ENCODE data around the gene PNPLA8.

PNPLA8 gene

DNA sequence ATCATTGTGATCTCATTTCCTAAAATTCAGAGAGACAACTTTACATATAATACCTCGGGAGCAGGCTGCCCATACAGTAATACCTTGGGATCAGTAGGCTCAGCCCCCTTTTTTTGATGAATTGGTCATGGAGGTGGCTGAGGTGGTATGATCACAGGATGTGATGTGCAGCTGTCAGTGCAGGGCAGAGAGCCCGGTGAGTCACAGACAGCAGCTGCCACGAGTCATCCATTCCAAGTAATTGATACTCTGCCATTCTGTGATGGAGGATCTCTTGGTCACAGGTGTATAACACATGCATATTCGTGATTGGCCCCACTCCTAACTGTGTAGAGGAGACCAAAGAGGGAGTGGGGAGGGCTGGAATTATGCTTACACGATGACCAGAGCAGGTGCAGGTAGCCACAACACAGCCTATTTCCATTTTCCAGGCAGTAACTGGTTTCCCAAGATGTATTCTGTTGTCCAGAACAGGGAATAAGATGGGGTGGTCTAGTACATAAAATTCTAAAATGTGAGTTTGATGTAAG is 83.8 kb downstream of the PNPLA8 start:
- TF ChIP-seq, protein P1, sequence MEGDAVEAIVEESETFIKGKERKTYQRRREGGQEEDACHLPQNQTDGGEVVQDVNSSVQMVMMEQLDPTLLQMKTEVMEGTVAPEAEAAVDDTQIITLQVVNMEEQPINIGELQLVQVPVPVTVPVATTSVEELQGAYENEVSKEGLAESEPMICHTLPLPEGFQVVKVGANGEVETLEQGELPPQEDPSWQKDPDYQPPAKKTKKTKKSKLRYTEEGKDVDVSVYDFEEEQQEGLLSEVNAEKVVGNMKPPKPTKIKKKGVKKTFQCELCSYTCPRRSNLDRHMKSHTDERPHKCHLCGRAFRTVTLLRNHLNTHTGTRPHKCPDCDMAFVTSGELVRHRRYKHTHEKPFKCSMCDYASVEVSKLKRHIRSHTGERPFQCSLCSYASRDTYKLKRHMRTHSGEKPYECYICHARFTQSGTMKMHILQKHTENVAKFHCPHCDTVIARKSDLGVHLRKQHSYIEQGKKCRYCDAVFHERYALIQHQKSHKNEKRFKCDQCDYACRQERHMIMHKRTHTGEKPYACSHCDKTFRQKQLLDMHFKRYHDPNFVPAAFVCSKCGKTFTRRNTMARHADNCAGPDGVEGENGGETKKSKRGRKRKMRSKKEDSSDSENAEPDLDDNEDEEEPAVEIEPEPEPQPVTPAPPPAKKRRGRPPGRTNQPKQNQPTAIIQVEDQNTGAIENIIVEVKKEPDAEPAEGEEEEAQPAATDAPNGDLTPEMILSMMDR (IDR thresholded peaks at IDR 0.05; ENCODE audit: insufficient read depth, low read length, missing control alignments), result no peak
- CTCF ChIA-PET, result interaction anchor here (1.6 kb wide), 1 partner anchor 10 kb away, joined by 6 read pairs; no protein-coding TSS in a partner anchor
- no peak overlapping the region for H3K4me3 ChIP-seq (ENCODE audit: low read depth, low read length)
- DNase-seq (ENCODE audit: low read depth, low spot score), result no peak
- POLR2A ChIA-PET, result no interaction called here

DNA sequence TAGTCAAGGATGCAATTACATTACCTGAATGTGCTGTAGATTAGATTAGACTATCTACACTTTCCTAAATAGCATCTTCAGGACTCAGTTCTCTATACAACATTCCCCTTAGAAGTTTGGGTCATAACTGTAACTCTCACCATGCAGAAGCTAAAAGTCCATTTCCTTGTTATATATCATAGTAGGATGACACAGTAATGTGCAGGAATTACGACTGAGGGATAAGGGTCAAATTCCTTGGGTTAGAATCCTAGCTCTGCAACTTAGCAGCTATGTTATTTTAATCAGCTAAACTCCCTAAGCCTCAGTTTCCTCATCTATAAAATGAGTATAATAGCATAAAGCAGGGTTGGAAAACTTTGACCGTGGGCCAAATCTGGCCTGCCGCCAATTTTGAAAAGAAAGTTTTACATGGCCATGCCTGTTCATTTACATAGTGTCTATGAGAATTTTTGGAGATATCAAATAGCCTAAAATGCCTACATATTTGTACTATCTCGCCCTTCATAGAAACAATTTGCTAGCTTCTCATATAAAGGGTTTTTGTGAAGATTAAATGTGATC is 84.5 kb downstream of the PNPLA8 start:
- POLR2A ChIA-PET, result no interaction called here
- no peak overlapping the region for H3K4me3 ChIP-seq (ENCODE audit: low read depth, low read length)
- TF ChIP-seq, protein P1 (IDR thresholded peaks at IDR 0.05; ENCODE audit: insufficient read depth, low read length, missing control alignments), result no peak
- CTCF ChIA-PET, result interaction anchor here (0.9 to 1.2 kb wide), 2 partner anchors 11 to 260 kb away, joined by 3 read pairs; no protein-coding TSS in a partner anchor
- DNase-seq (ENCODE audit: low read depth, low spot score), result no peak

DNA sequence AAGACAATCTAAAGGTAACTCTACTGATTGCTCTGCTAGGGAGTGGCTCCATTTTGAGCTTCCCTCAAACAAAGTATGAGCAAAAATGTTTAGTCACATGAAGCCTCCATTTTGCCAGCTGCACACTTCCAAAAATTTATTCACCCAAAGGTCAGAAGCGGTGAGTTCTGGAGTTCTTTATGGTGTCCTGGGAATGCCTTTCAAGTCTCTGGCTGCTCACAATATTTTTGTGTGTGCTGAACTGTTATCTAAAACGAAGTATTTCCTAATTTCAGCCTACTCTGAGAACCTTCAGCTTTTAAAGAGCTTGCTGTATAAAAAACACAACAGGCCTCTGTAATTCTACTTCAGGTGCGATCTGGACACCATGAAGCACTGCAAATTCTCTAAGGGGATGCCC is 85.3 kb downstream of the PNPLA8 start:
- POLR2A ChIA-PET, result no interaction called here
- no peak overlapping the region for H3K4me3 ChIP-seq (ENCODE audit: low read depth, low read length)
- TF ChIP-seq, protein P1 (IDR thresholded peaks at IDR 0.05; ENCODE audit: insufficient read depth, low read length, missing control alignments), result no peak
- CTCF ChIA-PET, result interaction anchor here (0.9 to 1.2 kb wide), 2 partner anchors 12 to 259 kb away, joined by 3 read pairs; no protein-coding TSS in a partner anchor
- no peak for DNase-seq (ENCODE audit: low read depth, low spot score)

DNA sequence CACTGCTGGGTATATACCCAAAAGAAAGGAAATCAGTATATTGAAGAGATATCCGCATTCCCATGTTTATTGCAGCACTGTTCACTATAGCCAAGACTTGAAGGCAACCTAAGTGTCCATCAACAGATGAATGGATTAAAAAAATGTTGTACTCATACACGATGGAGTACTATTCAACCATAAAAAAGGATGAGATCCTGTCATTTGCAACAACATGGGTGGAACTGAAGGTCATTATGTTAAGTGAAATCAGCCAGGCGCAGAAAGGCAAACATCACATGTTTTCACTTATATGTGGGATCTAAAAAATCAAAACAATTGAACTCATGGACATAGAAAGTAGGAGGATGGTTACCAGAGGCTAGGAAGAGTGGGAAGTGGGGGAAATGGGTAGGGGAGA is 89.0 kb downstream of the PNPLA8 start:
- TF ChIP-seq, protein P1 (IDR thresholded peaks at IDR 0.05; ENCODE audit: insufficient read depth, low read length, missing control alignments), result no peak
- CTCF ChIA-PET, result no interaction called here
- no peak overlapping the region for H3K4me3 ChIP-seq (ENCODE audit: low read depth, low read length)
- POLR2A ChIA-PET, result no interaction called here
- DNase-seq (ENCODE audit: low read depth, low spot score), result no peak

DNA sequence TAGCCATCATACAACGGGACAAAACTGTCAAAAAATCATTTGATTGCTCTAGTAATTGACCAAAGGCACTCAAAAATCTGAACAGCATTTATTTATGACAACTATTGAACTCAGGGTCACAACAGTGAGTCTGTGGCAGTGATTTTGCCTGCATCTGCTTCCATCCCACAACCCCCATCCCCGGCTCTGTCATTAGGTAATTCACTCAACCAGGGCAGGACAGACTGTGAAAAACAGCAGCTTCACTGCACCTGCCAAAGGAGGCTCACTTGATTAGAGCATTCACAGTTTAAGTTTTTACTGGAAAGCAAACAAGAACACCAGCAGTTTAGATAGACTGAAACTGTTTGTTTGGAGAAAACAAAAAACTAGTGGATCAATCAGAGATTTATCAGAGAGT is 91.9 kb downstream of the PNPLA8 start:
- no peak for DNase-seq (ENCODE audit: low read depth, low spot score)
- CTCF ChIA-PET, result no interaction called here
- POLR2A ChIA-PET, result no interaction called here
- TF ChIP-seq, protein P1 (IDR thresholded peaks at IDR 0.05; ENCODE audit: insufficient read depth, low read length, missing control alignments), result no peak
- no peak overlapping the region for H3K4me3 ChIP-seq (ENCODE audit: low read depth, low read length)

DNA sequence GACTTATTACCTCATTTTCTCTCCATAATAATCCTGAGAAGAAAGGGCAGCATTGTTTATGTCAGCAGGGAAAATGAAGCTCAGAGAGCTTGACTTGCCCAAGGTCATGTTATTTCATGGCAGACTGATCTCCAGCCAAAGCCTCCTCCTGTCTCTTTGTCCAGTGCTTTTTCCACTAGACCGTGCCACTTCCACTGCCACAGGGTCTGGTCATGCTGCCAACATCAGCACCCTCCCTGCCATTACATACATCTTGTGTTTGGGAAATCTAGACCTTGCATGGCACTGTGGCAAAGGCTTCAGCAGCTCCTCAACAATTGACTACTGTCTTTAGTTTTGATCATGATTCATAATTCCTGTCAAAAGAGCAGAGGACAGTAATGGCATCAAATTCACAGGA is 94.8 kb downstream of the PNPLA8 start:
- no peak for DNase-seq (ENCODE audit: low read depth, low spot score)
- no peak overlapping the region for H3K4me3 ChIP-seq (ENCODE audit: low read depth, low read length)
- ChIA-PET POLR2A (no interaction called here), CTCF (interaction anchor here (0.8 to 1.6 kb wide), 2 partner anchors 22 to 250 kb away, joined by 3 read pairs; no protein-coding TSS in a partner anchor)
- TF ChIP-seq, protein P1 (IDR thresholded peaks at IDR 0.05; ENCODE audit: insufficient read depth, low read length, missing control alignments), result no peak

All from AG04449 (cell line).